Measurements from ENCODE around the gene CFAP161. TPM values are rescaled to one million over a fixed set of nuclear protein-coding genes. Genes with fewer than 3 reads are reported as not detected.

Gene CFAP161
- total RNA-seq, 1 donor = 0.86 TPM

GRCh38 chr15:81168644-81169043, 34.6 kb downstream of the CFAP161 start:
- no peak for TF ChIP-seq CTCF (IDR thresholded peaks at IDR 0.05; ENCODE audit: insufficient read depth, low read depth, low read length)
- no peak overlapping the region for H3K4me3 ChIP-seq (ENCODE audit: low read depth, low read length)
- no peak for DNase-seq (ENCODE audit: low read depth)

DNA sequence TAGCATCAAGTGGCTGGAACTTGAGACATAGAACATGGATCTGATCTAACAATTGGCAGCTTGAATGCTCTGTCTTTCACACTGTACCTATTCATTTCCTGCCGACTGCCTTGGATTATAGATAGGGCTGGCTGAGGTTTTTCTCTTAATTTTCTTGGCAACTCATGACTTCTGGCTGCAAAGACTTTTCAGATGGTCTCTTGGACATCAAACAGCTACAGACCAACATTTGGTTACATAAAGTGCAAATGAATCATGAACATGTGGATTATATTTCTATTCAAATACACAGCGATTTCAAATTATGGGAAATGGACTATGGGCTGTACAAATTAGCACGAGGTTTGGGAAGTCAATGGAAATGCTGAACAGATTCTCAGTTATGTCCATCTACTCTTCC, 36.4 kb downstream of the CFAP161 start:
- no peak for TF ChIP-seq CTCF (IDR thresholded peaks at IDR 0.05; ENCODE audit: insufficient read depth, low read depth, low read length)
- DNase-seq (ENCODE audit: low read depth) = no peak
- no peak overlapping the region for H3K4me3 ChIP-seq (ENCODE audit: low read depth, low read length)

DNA sequence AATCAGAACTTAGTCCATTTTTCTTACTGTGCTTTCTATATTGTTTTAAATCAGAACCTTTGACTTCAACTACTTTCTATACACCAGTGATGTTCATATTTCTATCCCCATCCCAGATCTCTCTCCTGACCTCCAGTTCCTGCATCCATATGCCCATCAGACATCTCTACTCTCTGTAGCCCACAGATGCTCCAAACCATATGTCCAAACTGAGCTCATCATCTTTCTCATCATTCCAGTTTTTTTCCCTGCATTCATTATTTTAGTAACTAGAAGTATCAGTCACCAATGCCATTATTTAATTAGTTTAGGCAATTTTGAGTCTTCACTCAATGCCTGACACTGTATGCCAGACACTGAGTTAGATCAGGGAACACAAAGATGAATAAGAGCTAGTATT, 37.2 kb downstream of the CFAP161 start:
- no peak for TF ChIP-seq CTCF (IDR thresholded peaks at IDR 0.05; ENCODE audit: insufficient read depth, low read depth, low read length)

GRCh38 chr15:81174125-81174791, 40.2 kb downstream of the CFAP161 start:
- no peak for TF ChIP-seq CTCF (IDR thresholded peaks at IDR 0.05; ENCODE audit: insufficient read depth, low read depth, low read length)
- no peak for DNase-seq (ENCODE audit: low read depth)
- no peak overlapping the region for H3K4me3 ChIP-seq (ENCODE audit: low read depth, low read length)

More for the DNA sequence above, 37.2 kb downstream of the CFAP161 start:
- DNase-seq (ENCODE audit: low read depth) = no peak
- no peak overlapping the region for H3K4me3 ChIP-seq (ENCODE audit: low read depth, low read length)

GRCh38 chr15:81174792-81175327, 40.8 kb downstream of the CFAP161 start:
- no peak overlapping the region for H3K4me3 ChIP-seq (ENCODE audit: low read depth, low read length)
- no peak for DNase-seq (ENCODE audit: low read depth)
- no peak for TF ChIP-seq CTCF (IDR thresholded peaks at IDR 0.05; ENCODE audit: insufficient read depth, low read depth, low read length)

GRCh38 chr15:81175496-81175895, 41.4 kb downstream of the CFAP161 start:
- TF ChIP-seq CTCF (IDR thresholded peaks at IDR 0.05; ENCODE audit: insufficient read depth, low read depth, low read length) = no peak
- no peak overlapping the region for H3K4me3 ChIP-seq (ENCODE audit: low read depth, low read length)

More at GRCh38 chr15:81175496-81175895, 41.4 kb downstream of the CFAP161 start:
- DNase-seq (ENCODE audit: low read depth) = no peak

Data from fibroblast of villous mesenchyme (primary cell).